NCI-H1930 (cell line): ENCODE results near the gene DLGAP5.
A peak's percentile ranks its signal among the peaks of the same experiment; 100 is the strongest.

Experiments used
- DNase-seq, 2 experiments: peaks; one replicate each; lab custom pipeline; 2025; lab: John Stamatoyannopoulos, UW

DLGAP5 gene

GRCh38 chr14:55180434-55180833 lies 11.0 kb downstream of the DLGAP5 start:
- DNase-seq: no peak

GRCh38 chr14:55180006-55180405 lies 11.4 kb downstream of the DLGAP5 start:
- DNase-seq: no peak

- DNase-seq: no peak
Observed at GRCh38 chr14:55170526-55170925, 20.9 kb downstream of the DLGAP5 start.

GRCh38 chr14:55160989-55161388 lies 30.4 kb downstream of the DLGAP5 start:
- no peak for DNase-seq

- DNase-seq: no peak
Observed at GRCh38 chr14:55158412-55158811, 33.0 kb downstream of the DLGAP5 start.

- no peak for DNase-seq
Observed at GRCh38 chr14:55157080-55157479, 34.3 kb downstream of the DLGAP5 start.

GRCh38 chr14:55153951-55154350 lies 37.4 kb downstream of the DLGAP5 start:
- DNase-seq: no peak

- no peak for DNase-seq
Observed at GRCh38 chr14:55152052-55152753, 39.2 kb downstream of the DLGAP5 start.

GRCh38 chr14:55151601-55152000 lies 39.8 kb downstream of the DLGAP5 start:
- DNase-seq: no peak

GRCh38 chr14:55146425-55146824 lies 45.0 kb downstream of the DLGAP5 start:
- DNase-seq: no peak

- DNase-seq: peak; percentile 13 to 29
Observed at GRCh38 chr14:55142466-55142865, 48.9 kb downstream of the DLGAP5 start.

- no peak for DNase-seq
Observed at GRCh38 chr14:55141825-55142224, 49.6 kb downstream of the DLGAP5 start.

GRCh38 chr14:55139696-55140509 lies 51.5 kb downstream of the DLGAP5 start:
- no peak for DNase-seq

GRCh38 chr14:55139141-55139540 lies 52.2 kb downstream of the DLGAP5 start:
- no peak for DNase-seq

GRCh38 chr14:55138091-55138490 lies 53.3 kb downstream of the DLGAP5 start:
- DNase-seq: no peak

- DNase-seq: no peak
Observed at GRCh38 chr14:55136885-55137786, 54.2 kb downstream of the DLGAP5 start.

GRCh38 chr14:55136241-55136640 lies 55.1 kb downstream of the DLGAP5 start:
- DNase-seq: no peak

GRCh38 chr14:55133416-55133815 lies 58.0 kb downstream of the DLGAP5 start:
- DNase-seq: no peak

- DNase-seq: no peak
Observed at GRCh38 chr14:55131370-55132137, 59.8 kb downstream of the DLGAP5 start.

- DNase-seq: no peak
Observed at GRCh38 chr14:55130196-55130550, 61.2 kb downstream of the DLGAP5 start.

GRCh38 chr14:55129428-55130195 lies 61.8 kb downstream of the DLGAP5 start:
- no peak for DNase-seq
